ENCODE results near the gene OAF.

Gene OAF

GRCh38 chr11:120238968-120239620 lies 28.3 kb downstream of the OAF start:
- Histone ChIP-seq H3K36me3 (ENCODE audit: control insufficient read depth in 5 of 5, insufficient read depth in 5 of 5, low read length in 5 of 5) (no peaks in the 10 kb centered on the region), H3K9ac (ENCODE audit: low read length in 5 of 5) (no peak overlapping the region), H3K4me3 (ENCODE audit: low read depth in 1 of 5, low read length in 5 of 5) (no peak overlapping the region), H3K27ac (ENCODE audit: low read depth, low read length) (no peak overlapping the region), H3K27me3 (ENCODE audit: control insufficient read depth in 5 of 5, insufficient read depth in 4 of 5, low read length in 5 of 5) (peaks cover 27 to 58% (median 41%) of the 10 kb centered on the region in 5 donors), H3K9me3 (ENCODE audit: control insufficient read depth in 5 of 5, low read length in 5 of 5) (no peaks in the 10 kb centered on the region), H3K4me1 (ENCODE audit: control insufficient read depth in 5 of 5, insufficient read depth in 5 of 5, low read length in 5 of 5) (peaks cover 0 to 17% (median 7%) of the 10 kb centered on the region in 5 donors)

GRCh38 chr11:120239713-120240640 lies 29.1 kb downstream of the OAF start, which contains the start of gene POU2F3:
POU2F3 (plus strand) TSS chr11:120240140; CDS start chr11:120240344, 204 bp downstream.
- Histone ChIP-seq H3K9ac (ENCODE audit: low read length in 5 of 5) (no peak within 1 kb of the TSS), H3K9me3 (ENCODE audit: control insufficient read depth in 5 of 5, low read length in 5 of 5) (no peaks in the 10 kb centered on the region), H3K4me1 (ENCODE audit: control insufficient read depth in 5 of 5, insufficient read depth in 5 of 5, low read length in 5 of 5) (peaks cover 0 to 8% (median 0%) of the 10 kb centered on the region in 5 donors), H3K27ac (ENCODE audit: low read depth, low read length) (no peak within 1 kb of the TSS), H3K4me3 (ENCODE audit: low read depth in 1 of 5, low read length in 5 of 5) (no peak within 1 kb of the TSS), H3K27me3 (ENCODE audit: control insufficient read depth in 5 of 5, insufficient read depth in 4 of 5, low read length in 5 of 5) (peaks cover 26 to 62% (median 41%) of the 10 kb centered on the region in 5 donors), H3K36me3 (ENCODE audit: control insufficient read depth in 5 of 5, insufficient read depth in 5 of 5, low read length in 5 of 5) (no peaks in the 10 kb centered on the region)

- Histone ChIP-seq H3K9me3 (ENCODE audit: control insufficient read depth in 5 of 5, low read length in 5 of 5) (no peaks in the 10 kb centered on the region), H3K27me3 (ENCODE audit: control insufficient read depth in 5 of 5, insufficient read depth in 4 of 5, low read length in 5 of 5) (peaks cover 27 to 62% (median 41%) of the 10 kb centered on the region in 5 donors), H3K9ac (ENCODE audit: low read length in 5 of 5) (no peak overlapping the region), H3K4me1 (ENCODE audit: control insufficient read depth in 5 of 5, insufficient read depth in 5 of 5, low read length in 5 of 5) (peaks cover 0 to under 1% (median 0%) of the 10 kb centered on the region in 5 donors), H3K27ac (ENCODE audit: low read depth, low read length) (no peak overlapping the region), H3K4me3 (ENCODE audit: low read depth in 1 of 5, low read length in 5 of 5) (no peak overlapping the region), H3K36me3 (ENCODE audit: control insufficient read depth in 5 of 5, insufficient read depth in 5 of 5, low read length in 5 of 5) (no peaks in the 10 kb centered on the region)
Observed at GRCh38 chr11:120240866-120241265, 30.0 kb downstream of the OAF start.

GRCh38 chr11:120241277-120241676 lies 30.4 kb downstream of the OAF start:
- Histone ChIP-seq H3K9ac (ENCODE audit: low read length in 5 of 5) (no peak overlapping the region), H3K4me3 (ENCODE audit: low read depth in 1 of 5, low read length in 5 of 5) (no peak overlapping the region), H3K9me3 (ENCODE audit: control insufficient read depth in 5 of 5, low read length in 5 of 5) (no peaks in the 10 kb centered on the region), H3K36me3 (ENCODE audit: control insufficient read depth in 5 of 5, insufficient read depth in 5 of 5, low read length in 5 of 5) (no peaks in the 10 kb centered on the region), H3K4me1 (ENCODE audit: control insufficient read depth in 5 of 5, insufficient read depth in 5 of 5, low read length in 5 of 5) (no peaks in the 10 kb centered on the region), H3K27ac (ENCODE audit: low read depth, low read length) (no peak overlapping the region), H3K27me3 (ENCODE audit: control insufficient read depth in 5 of 5, insufficient read depth in 4 of 5, low read length in 5 of 5) (peaks cover 27 to 62% (median 41%) of the 10 kb centered on the region in 5 donors)

- Histone ChIP-seq H3K4me3 (ENCODE audit: low read depth in 1 of 5, low read length in 5 of 5) (no peak overlapping the region), H3K27me3 (ENCODE audit: control insufficient read depth in 5 of 5, insufficient read depth in 4 of 5, low read length in 5 of 5) (peaks cover 27 to 60% (median 41%) of the 10 kb centered on the region in 5 donors), H3K9me3 (ENCODE audit: control insufficient read depth in 5 of 5, low read length in 5 of 5) (no peaks in the 10 kb centered on the region)
Observed at GRCh38 chr11:120243221-120243620, 32.4 kb downstream of the OAF start.

GRCh38 chr11:120244476-120245365 lies 33.9 kb downstream of the OAF start:
- Histone ChIP-seq H3K27ac (ENCODE audit: low read depth, low read length) (no peak overlapping the region), H3K9me3 (ENCODE audit: control insufficient read depth in 5 of 5, low read length in 5 of 5) (no peaks in the 10 kb centered on the region), H3K9ac (ENCODE audit: low read length in 5 of 5) (no peak overlapping the region), H3K27me3 (ENCODE audit: control insufficient read depth in 5 of 5, insufficient read depth in 4 of 5, low read length in 5 of 5) (peaks cover 24 to 52% (median 31%) of the 10 kb centered on the region in 5 donors), H3K4me3 (ENCODE audit: low read depth in 1 of 5, low read length in 5 of 5) (no peak overlapping the region), H3K36me3 (ENCODE audit: control insufficient read depth in 5 of 5, insufficient read depth in 5 of 5, low read length in 5 of 5) (no peaks in the 10 kb centered on the region), H3K4me1 (ENCODE audit: control insufficient read depth in 5 of 5, insufficient read depth in 5 of 5, low read length in 5 of 5) (no peaks in the 10 kb centered on the region)

More at GRCh38 chr11:120243221-120243620, 32.4 kb downstream of the OAF start:
- H3K9ac ChIP-seq (ENCODE audit: low read length in 5 of 5): no peak overlapping the region
- no peaks in the 10 kb centered on the region for H3K36me3 ChIP-seq (ENCODE audit: control insufficient read depth in 5 of 5, insufficient read depth in 5 of 5, low read length in 5 of 5)
- H3K27ac ChIP-seq (ENCODE audit: low read depth, low read length): no peak overlapping the region
- H3K4me1 ChIP-seq (ENCODE audit: control insufficient read depth in 5 of 5, insufficient read depth in 5 of 5, low read length in 5 of 5): no peaks in the 10 kb centered on the region

- Histone ChIP-seq H3K27me3 (ENCODE audit: control insufficient read depth in 5 of 5, insufficient read depth in 4 of 5, low read length in 5 of 5) (peaks cover 20 to 46% (median 24%) of the 10 kb centered on the region in 5 donors), H3K9me3 (ENCODE audit: control insufficient read depth in 5 of 5, low read length in 5 of 5) (no peaks in the 10 kb centered on the region), H3K9ac (ENCODE audit: low read length in 5 of 5) (no peak overlapping the region), H3K36me3 (ENCODE audit: control insufficient read depth in 5 of 5, insufficient read depth in 5 of 5, low read length in 5 of 5) (no peaks in the 10 kb centered on the region), H3K4me1 (ENCODE audit: control insufficient read depth in 5 of 5, insufficient read depth in 5 of 5, low read length in 5 of 5) (no peaks in the 10 kb centered on the region), H3K4me3 (ENCODE audit: low read depth in 1 of 5, low read length in 5 of 5) (no peak overlapping the region), H3K27ac (ENCODE audit: low read depth, low read length) (no peak overlapping the region)
Observed at GRCh38 chr11:120245434-120245833, 34.6 kb downstream of the OAF start.

GRCh38 chr11:120248551-120249278 lies 37.9 kb downstream of the OAF start:
- Histone ChIP-seq H3K9me3 (ENCODE audit: control insufficient read depth in 5 of 5, low read length in 5 of 5) (no peaks in the 10 kb centered on the region), H3K4me1 (ENCODE audit: control insufficient read depth in 5 of 5, insufficient read depth in 5 of 5, low read length in 5 of 5) (no peaks in the 10 kb centered on the region), H3K36me3 (ENCODE audit: control insufficient read depth in 5 of 5, insufficient read depth in 5 of 5, low read length in 5 of 5) (no peaks in the 10 kb centered on the region), H3K4me3 (ENCODE audit: low read depth in 1 of 5, low read length in 5 of 5) (no peak overlapping the region), H3K27ac (ENCODE audit: low read depth, low read length) (no peak overlapping the region), H3K9ac (ENCODE audit: low read length in 5 of 5) (no peak overlapping the region), H3K27me3 (ENCODE audit: control insufficient read depth in 5 of 5, insufficient read depth in 4 of 5, low read length in 5 of 5) (peaks cover 0 to 25% (median 7%) of the 10 kb centered on the region in 5 donors)

Data from subcutaneous abdominal adipose tissue (tissue), 5 donors.